SH-SY5Y (cell line): Measurements from ENCODE around the gene ELP6.

ENCODE experiments used
- GATA2 ChIP-seq: IDR thresholded peaks from 2 replicates; pipeline ENCODE4 v1.6.1; 2011; ENCODE audit warnings: mild to moderate bottlenecking, low read depth, low read length
- GATA3 ChIP-seq: IDR thresholded peaks from 2 replicates; pipeline ENCODE4 v1.6.1; 2011; ENCODE audit warnings: low read depth, mild to moderate bottlenecking, low read length, moderate library complexity

GRCh38 chr3:47469616-47470015, 43.9 kb downstream of the ELP6 start:
- no peak for TF ChIP-seq GATA3
- TF ChIP-seq GATA2 = no peak
